Liver (tissue), 9 donors: ENCODE data around the gene PROX2. TPM values are rescaled to one million over a fixed set of nuclear protein-coding genes. Genes with fewer than 3 reads are reported as not detected.

Source experiments
- DNase-seq: peaks from one replicate; pipeline ENCODE4 v3.0.0-alpha.2; 2017; ENCODE audit warnings: low spot score
- H3K27ac ChIP-seq, 2 donors: one replicate each; pipeline ENCODE4 v1.7.0; 2013; ENCODE audit warnings: inconsistent platforms in 2 of 2, low read length in 2 of 2, control low read depth in 1 of 2, low read depth in 1 of 2, mild to moderate bottlenecking in 1 of 2
- H3K27me3 ChIP-seq, 4 donors: one replicate each; pipeline versions ENCODE4 v1.6.1 to v1.7.0; 2013; ENCODE audit warnings: low read length in 3 of 4, inconsistent platforms in 1 of 4, mild to moderate bottlenecking in 1 of 4, moderate library complexity in 1 of 4; ENCODE audit not compliant: control insufficient read depth in 4 of 4, insufficient read depth in 4 of 4
- H3K36me3 ChIP-seq, 4 donors: one replicate each; pipeline versions ENCODE4 v1.6.1 to v1.7.0; 2013; ENCODE audit warnings: low read length in 3 of 4, mild to moderate bottlenecking in 3 of 4, low read depth in 1 of 4, moderate library complexity in 1 of 4; ENCODE audit not compliant: control insufficient read depth in 4 of 4, insufficient read depth in 3 of 4
- H3K4me1 ChIP-seq, 4 donors: one replicate each; pipeline versions ENCODE4 v1.6.1 to v1.7.0; 2013; ENCODE audit warnings: low read length in 3 of 4, mild to moderate bottlenecking in 3 of 4, moderate library complexity in 1 of 4; ENCODE audit not compliant: control insufficient read depth in 4 of 4, insufficient read depth in 4 of 4
- H3K4me3 ChIP-seq, 3 donors: one replicate each; pipeline versions ENCODE4 v1.6.1 to v1.7.0; 2013; ENCODE audit warnings: low read length in 3 of 3, control low read depth in 1 of 3, low read depth in 1 of 3, mild to moderate bottlenecking in 1 of 3
- H3K9ac ChIP-seq, 2 donors: one replicate each; pipeline ENCODE4 v1.7.0; 2013; ENCODE audit warnings: low read length in 2 of 2, mild to moderate bottlenecking in 2 of 2, moderate library complexity in 2 of 2, control low read depth in 1 of 2, low read depth in 1 of 2
- H3K9me3 ChIP-seq, 4 donors: one replicate each; pipeline versions ENCODE4 v1.6.1 to v1.7.0; 2013; ENCODE audit warnings: low read length in 3 of 4; ENCODE audit not compliant: control insufficient read depth in 4 of 4
- ATF3 ChIP-seq: IDR thresholded peaks from 2 replicates; pipeline ENCODE4 v1.6.1; 2016; ENCODE audit warnings: antibody characterized with exemption
- CTCF ChIP-seq: fragments of 150-350 bp; IDR thresholded peaks from 2 replicates; pipeline ENCODE4 v1.5.1; 2017; ENCODE audit warnings: improper control_type of control experiment, low read depth, low read length; ENCODE audit not compliant: missing input control
- EGR1 ChIP-seq, 2 donors: IDR thresholded peaks; 2 replicates each; pipeline ENCODE4 v1.6.1; 2016 to 2018; ENCODE audit warnings: antibody characterized with exemption in 2 of 2, low read depth in 2 of 2
- FOXA1 ChIP-seq: IDR thresholded peaks from 2 replicates; pipeline ENCODE4 v1.6.1; 2016; ENCODE audit warnings: antibody characterized with exemption
- FOXA2 ChIP-seq: IDR thresholded peaks from 2 replicates; pipeline ENCODE4 v1.6.1; 2016; ENCODE audit warnings: antibody characterized with exemption
- GABPA ChIP-seq, 2 donors: IDR thresholded peaks in 1 of 2; conservative IDR thresholded peaks in 1 of 2; 2 replicates each; pipeline ENCODE4 v1.6.1; 2016; ENCODE audit warnings: antibody characterized with exemption in 2 of 2, mild to moderate bottlenecking in 1 of 2, moderate library complexity in 1 of 2
- HNF4G ChIP-seq: IDR thresholded peaks from 2 replicates; pipeline ENCODE4 v1.6.1; 2016; ENCODE audit warnings: antibody characterized with exemption
- JUND ChIP-seq, 2 donors: IDR thresholded peaks; 2 replicates each; pipeline ENCODE4 v1.6.1; 2016; ENCODE audit warnings: antibody characterized with exemption in 2 of 2
- MAX ChIP-seq: IDR thresholded peaks from 2 replicates; pipeline ENCODE4 v1.6.1; 2016; ENCODE audit warnings: antibody characterized with exemption
- NR2F2 ChIP-seq: IDR thresholded peaks from 2 replicates; pipeline ENCODE4 v1.6.1; 2016; ENCODE audit warnings: antibody characterized with exemption
- RAD21 ChIP-seq, 2 donors: IDR thresholded peaks; 2 replicates each; pipeline ENCODE4 v1.6.1; 2016; ENCODE audit warnings: antibody characterized with exemption in 2 of 2, mild to moderate bottlenecking in 2 of 2
- REST ChIP-seq: IDR thresholded peaks from 2 replicates; pipeline ENCODE4 v1.6.1; 2016; ENCODE audit warnings: antibody characterized with exemption, mild to moderate bottlenecking
- SP1 ChIP-seq: IDR thresholded peaks from 2 replicates; pipeline ENCODE4 v1.6.1; 2018; ENCODE audit warnings: antibody characterized with exemption, mild to moderate bottlenecking
- TAF1 ChIP-seq: conservative IDR thresholded peaks from 2 replicates; pipeline ENCODE4 v1.6.1; 2016; ENCODE audit warnings: antibody characterized with exemption, mild to moderate bottlenecking
- YY1 ChIP-seq: IDR thresholded peaks from 2 replicates; pipeline ENCODE4 v1.6.1; 2016; ENCODE audit warnings: antibody characterized with exemption, mild to moderate bottlenecking
- ZBTB33 ChIP-seq: IDR thresholded peaks from 2 replicates; pipeline ENCODE4 v1.6.1; 2016; ENCODE audit warnings: antibody characterized with exemption
- WGBS: extraction: QIAGEN DNeasy Blood & Tissue Kit; methylation state at CpG from one replicate; pipeline ENCODE4 v1.1.7; 2013; 5-methylcytosine and 5-hydroxymethylcytosine counted together
- polyA plus RNA-seq, 2 donors: library from polyadenylated mRNA; stranded (reverse) in 1 of 2; unstranded in 1 of 2; fragments of 200-250 nt in 1 of 2; fragments of >200 nt in 1 of 2; fragmentation: Nextera tagmentation in 1 of 2; extraction: Ambion mirVana in 1 of 2; gene quantifications; one replicate each; pipeline versions ENCODE4 v1.2.1 to v1.2.3, GENCODE V29; 2013 to 2015
- total RNA-seq, 2 donors: library from RNA; depleted of rRNA; stranded (reverse); fragments of >200 nt; gene quantifications; one replicate each; pipeline ENCODE4 v1.2.3, GENCODE V29; 2014
- donor health status: healthy.
- donor health status: healthy.
- donor health status: healthy.
- donor health status: healthy.
- donor health status: healthy.

PROX2 gene
- total and polyA plus RNA-seq, 4 donors: 0.06 TPM; not detected in 3

GRCh38 chr14:74893614-74894091, 17.7 kb upstream of the PROX2 start:
- peaks cover 6 to 74% (median 56%) of the 10 kb centered on the region in 4 donors for H3K36me3 ChIP-seq
- no peak overlapping the region for H3K27ac ChIP-seq
- no peak for TF ChIP-seq TAF1
- TF ChIP-seq HNF4G: no peak
- TF ChIP-seq ZBTB33: no peak
- TF ChIP-seq REST: no peak
- TF ChIP-seq NR2F2: no peak
- TF ChIP-seq RAD21 (IDR thresholded peaks at IDR 0.05): no peak
- no peak for TF ChIP-seq CTCF
- TF ChIP-seq GABPA (IDR thresholded peaks at IDR 0.05 in 1 of 2, conservative IDR thresholded peaks at IDR 0.05 in 1 of 2): no peak
- TF ChIP-seq JUND (IDR thresholded peaks at IDR 0.05): no peak
- no peak for TF ChIP-seq EGR1 (IDR thresholded peaks at IDR 0.05; ENCODE audit: low read depth in 2 of 2)
- TF ChIP-seq ATF3: no peak
- no peak for TF ChIP-seq MAX
- TF ChIP-seq FOXA2: no peak
- no peak for TF ChIP-seq FOXA1
- no peak overlapping the region for H3K9ac ChIP-seq
- no peak overlapping the region for H3K4me3 ChIP-seq
- WGBS: 66% methylated on average over 4 of the region's 4 CpGs
- no peaks in the 10 kb centered on the region for H3K27me3 ChIP-seq
- peaks cover 4 to 20% (median 8%) of the 10 kb centered on the region in 4 donors for H3K4me1 ChIP-seq
- no peak for DNase-seq
- no peaks in the 10 kb centered on the region for H3K9me3 ChIP-seq

- no peak for TF ChIP-seq MAX
- TF ChIP-seq FOXA2: no peak
- no peak for TF ChIP-seq JUND (IDR thresholded peaks at IDR 0.05)
- TF ChIP-seq EGR1 (IDR thresholded peaks at IDR 0.05; ENCODE audit: low read depth in 2 of 2): no peak
- no peak for TF ChIP-seq YY1
- no peak for TF ChIP-seq SP1
- TF ChIP-seq FOXA1: no peak
- no peak for TF ChIP-seq HNF4G
- H3K27me3 ChIP-seq: no peaks in the 10 kb centered on the region
- 81% methylated on average over 5 of the region's 5 CpGs for WGBS
- no peak for DNase-seq
- H3K9ac ChIP-seq: no peak overlapping the region
- no peak overlapping the region for H3K27ac ChIP-seq
- no peak overlapping the region for H3K4me3 ChIP-seq
- H3K4me1 ChIP-seq: peaks cover 0 to 13% (median 3%) of the 10 kb centered on the region in 4 donors
- H3K36me3 ChIP-seq: peaks cover 6 to 69% (median 56%) of the 10 kb centered on the region in 4 donors
- H3K9me3 ChIP-seq: no peaks in the 10 kb centered on the region
These were observed 16.8 kb upstream of the PROX2 start for GRCh38 chr14:74892745-74893144.
